HG02623 (cell line): ENCODE results near the gene MATN1.

ENCODE experiments used
- ATAC-seq: cut with Tn5 transposase; IDR thresholded peaks from one replicate; pipeline ENCODE4 v1.9.1; 2021; ENCODE audit warnings: moderate library complexity; ENCODE audit not compliant: unreplicated experiment

MATN1 gene

GRCh38 chr1:30745834-30746208 is 22.4 kb upstream of the MATN1 start:
- ATAC-seq = no peak

GRCh38 chr1:30745156-30745833 is 21.9 kb upstream of the MATN1 start:
- ATAC-seq = no peak

GRCh38 chr1:30744060-30744756 is 20.8 kb upstream of the MATN1 start:
- peak; percentile 28 for ATAC-seq

GRCh38 chr1:30743584-30744059 is 20.2 kb upstream of the MATN1 start:
- ATAC-seq = no peak

- ATAC-seq = no peak
Measured at GRCh38 chr1:30742963-30743559, 19.7 kb upstream of the MATN1 start.

- ATAC-seq = no peak
Measured at GRCh38 chr1:30742300-30742962, 19.0 kb upstream of the MATN1 start.

GRCh38 chr1:30741239-30741894 is 18.0 kb upstream of the MATN1 start:
- no peak for ATAC-seq

GRCh38 chr1:30740251-30741238 is 17.2 kb upstream of the MATN1 start:
- no peak for ATAC-seq

- ATAC-seq = no peak
Measured at GRCh38 chr1:30739601-30740000, 16.2 kb upstream of the MATN1 start.

- no peak for ATAC-seq
Measured at GRCh38 chr1:30738715-30739559, 15.6 kb upstream of the MATN1 start.

GRCh38 chr1:30738040-30738714 is 14.8 kb upstream of the MATN1 start:
- ATAC-seq = no peak

- no peak for ATAC-seq
Measured at GRCh38 chr1:30737357-30738039, 14.1 kb upstream of the MATN1 start.

GRCh38 chr1:30735668-30736498 is 12.5 kb upstream of the MATN1 start:
- ATAC-seq = no peak

GRCh38 chr1:30735124-30735523 is 11.7 kb upstream of the MATN1 start:
- no peak for ATAC-seq

- ATAC-seq = no peak
Measured at GRCh38 chr1:30734580-30734979, 11.2 kb upstream of the MATN1 start.

- no peak for ATAC-seq
Measured at GRCh38 chr1:30734106-30734505, 10.7 kb upstream of the MATN1 start.

- no peak for ATAC-seq
Measured at GRCh38 chr1:30733493-30733892, 10.1 kb upstream of the MATN1 start.
